Tibial nerve (tissue), 3 donors: Measurements from ENCODE around the gene CST7.
"Not testable (repeated sequence)": the region's sequence is repeated elsewhere in the genome, so short reads cannot be mapped to it uniquely, and the experiment has no call there.

ENCODE experiments used
- CTCF ChIP-seq, 5 experiments: fragments of 200-600 bp in 3 of 5; fragments of 450-650 bp in 2 of 5; sonication (generic) in 3 of 5; IDR thresholded peaks; one replicate each; pipeline ENCODE4 v1.5.1; 2016 to 2019; ENCODE audit warnings: antibody characterized with exemption in 5 of 5, mild to moderate bottlenecking in 3 of 5, moderate library complexity in 2 of 5
- POLR2A ChIP-seq, 2 donors: fragments of 450-650 bp; IDR thresholded peaks; one replicate each; pipeline ENCODE4 v1.6.1; 2017; ENCODE audit warnings: antibody characterized with exemption in 2 of 2, mild to moderate bottlenecking in 2 of 2, moderate library complexity in 2 of 2

GRCh38 chr20:24929867-24930723 lies 19.0 kb upstream of the CST7 start:
- not testable (repeated sequence) for TF ChIP-seq CTCF, POLR2A (IDR thresholded peaks at IDR 0.05)
